Adipose tissue (tissue), 3 donors: Measurements from ENCODE around the gene RABGGTB. TPM values are rescaled to one million over a fixed set of nuclear protein-coding genes. Genes with fewer than 3 reads are reported as not detected.
"Not testable (repeated sequence)": the region's sequence is repeated elsewhere in the genome, so short reads cannot be mapped to it uniquely, and the experiment has no call there.

ENCODE experiments used
- H3K27ac ChIP-seq: one replicate; pipeline ENCODE4 v1.5.1; 2013; ENCODE audit warnings: low read depth, low read length
- WGBS, 3 donors: extraction: QIAGEN DNeasy Blood & Tissue Kit; methylation state at CpG; one replicate each; pipeline ENCODE4 v1.1.7; 2013; 5-methylcytosine and 5-hydroxymethylcytosine counted together
- polyA plus RNA-seq, 3 donors: library from polyadenylated mRNA; stranded (reverse); fragments of 200-250 nt; gene quantifications; one replicate each; pipeline ENCODE4 v1.2.3, GENCODE V29; 2013
- donor health status: healthy with polysubstance abuse.
- donor health status: Bipolar disorder and iron deficiency.
- donor health status: healthy.

RABGGTB gene
- 10 to 100 TPM; 62.1 to 80.3 (median 66.9) TPM for polyA plus RNA-seq

GRCh38 chr1:75785983-75786853, at the start of gene RABGGTB:
RABGGTB (plus strand) TSS chr1:75786256; CDS start chr1:75786272, 16 bp downstream.
- H3K27ac ChIP-seq: no peak within 1 kb of the TSS
- WGBS, 3 donors: 0 to 1% (median 0%) methylated on average over 28 of the region's 28 CpGs

DNA sequence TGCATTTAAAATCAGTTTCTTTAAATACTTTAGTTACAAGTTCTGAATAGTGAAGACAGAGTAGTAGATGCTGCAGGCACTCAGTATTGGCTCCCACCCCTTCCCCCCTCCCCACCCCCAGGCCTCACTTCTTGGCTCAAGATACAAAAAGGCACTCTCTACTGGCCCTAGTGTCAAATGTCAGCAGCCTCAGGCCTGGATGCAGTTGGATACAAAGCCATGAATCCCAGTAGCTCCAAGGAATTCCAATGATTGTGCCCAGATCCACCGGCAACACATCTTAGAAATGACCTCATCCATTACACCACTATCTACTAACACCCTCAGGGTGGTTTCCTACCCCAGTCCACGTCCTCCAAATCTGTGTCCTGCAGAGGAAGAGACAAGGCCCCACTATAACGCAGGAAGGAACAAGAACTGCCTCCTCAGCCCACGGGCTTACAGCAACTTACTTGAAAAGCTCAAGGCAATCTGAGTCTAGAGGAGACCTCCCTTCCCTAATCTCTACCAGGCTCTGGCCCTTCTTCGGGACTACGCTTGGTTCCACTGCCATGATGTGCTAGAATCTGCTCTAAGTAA, 43.9 kb upstream of the RABGGTB start:
- H3K27ac ChIP-seq: no peak overlapping the region
- WGBS, 3 donors: 83 to 94% (median 85%) methylated on average over 6 of the region's 6 CpGs

DNA sequence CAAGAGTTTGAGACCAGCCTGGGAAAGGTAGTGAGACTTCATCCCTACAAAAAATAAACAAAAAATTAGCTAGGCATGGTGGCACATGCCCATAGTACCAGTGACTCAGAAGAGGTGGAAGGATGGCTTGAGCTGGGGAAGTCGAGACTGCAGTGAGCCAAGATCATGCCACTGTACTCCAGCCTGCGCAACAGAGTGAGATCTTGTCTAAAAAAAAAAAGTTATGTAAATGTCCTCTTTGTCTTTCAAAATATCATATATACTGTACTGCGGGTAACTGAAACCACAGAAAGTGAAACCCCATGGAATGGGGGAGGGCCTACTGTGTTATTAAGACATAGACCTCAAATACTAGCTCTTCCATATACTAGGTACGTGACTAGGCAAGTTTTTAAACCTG, 40.8 kb upstream of the RABGGTB start:
- 47 to 95% (median 73%) methylated on average over 4 of the region's 4 CpGs for WGBS, 3 donors
- H3K27ac ChIP-seq: no peak overlapping the region

DNA sequence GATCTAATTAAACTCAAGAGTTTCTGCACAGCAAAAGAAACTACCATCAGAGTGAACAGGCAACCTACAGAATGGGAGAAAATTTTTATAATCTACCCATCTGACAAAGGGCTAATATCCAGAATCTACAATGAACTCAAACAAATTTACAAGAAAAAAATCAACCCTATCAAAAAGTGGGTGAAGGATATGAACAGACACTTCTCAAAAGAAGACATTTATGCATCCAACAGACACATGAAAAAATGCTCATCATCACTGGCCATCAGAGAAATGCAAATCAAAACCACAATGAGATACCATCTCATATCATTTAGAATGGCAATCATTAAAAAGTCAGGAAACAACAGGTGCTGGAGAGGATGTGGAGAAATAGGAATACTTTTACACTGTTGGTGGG, 28.8 kb upstream of the RABGGTB start:
- not testable (repeated sequence) for H3K27ac ChIP-seq

- not testable (repeated sequence) for H3K27ac ChIP-seq
- 85 to 100% (median 98%) methylated on average over 4 of the region's 4 CpGs for WGBS, 3 donors
Measured at GRCh38 chr1:75758543-75758942, 27.5 kb upstream of the RABGGTB start.

DNA sequence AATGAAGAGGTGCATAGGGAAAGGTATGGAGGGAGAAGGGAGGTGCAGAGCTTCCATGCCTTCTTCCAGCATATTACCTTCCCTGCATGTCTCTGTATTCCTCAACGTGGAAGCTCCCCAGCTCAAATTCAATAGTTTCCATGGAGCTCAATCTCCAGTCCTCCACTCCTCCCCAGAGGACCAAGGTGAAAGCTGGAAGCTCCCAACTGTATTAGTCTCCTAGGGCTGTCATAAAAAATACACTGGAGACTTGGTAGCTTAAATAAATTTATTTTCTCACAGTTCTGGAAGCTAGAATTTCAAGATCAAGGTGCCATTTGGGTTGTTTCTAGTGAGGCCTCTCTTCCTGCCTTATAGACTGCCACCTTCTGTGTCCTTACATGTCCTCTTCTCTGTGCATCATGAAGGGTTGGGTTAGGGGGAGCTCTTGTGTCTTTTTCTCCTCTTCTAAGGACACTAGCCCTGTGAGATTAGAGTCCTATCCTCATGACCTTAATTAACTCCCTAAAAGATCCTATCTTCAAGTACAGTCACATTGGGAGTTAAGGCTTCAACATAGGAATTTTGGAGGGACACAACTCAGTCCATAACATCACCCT, 21.9 kb upstream of the RABGGTB start:
- H3K27ac ChIP-seq: no peak overlapping the region
- WGBS, 3 donors: 80 to 86% (median 82%) methylated on average over 1 of the region's 1 CpG

- WGBS, 3 donors: 84 to 94% (median 88%) methylated on average over 1 of the region's 1 CpG
- no peak overlapping the region for H3K27ac ChIP-seq
Measured at GRCh38 chr1:75765697-75766355, 20.2 kb upstream of the RABGGTB start.

DNA sequence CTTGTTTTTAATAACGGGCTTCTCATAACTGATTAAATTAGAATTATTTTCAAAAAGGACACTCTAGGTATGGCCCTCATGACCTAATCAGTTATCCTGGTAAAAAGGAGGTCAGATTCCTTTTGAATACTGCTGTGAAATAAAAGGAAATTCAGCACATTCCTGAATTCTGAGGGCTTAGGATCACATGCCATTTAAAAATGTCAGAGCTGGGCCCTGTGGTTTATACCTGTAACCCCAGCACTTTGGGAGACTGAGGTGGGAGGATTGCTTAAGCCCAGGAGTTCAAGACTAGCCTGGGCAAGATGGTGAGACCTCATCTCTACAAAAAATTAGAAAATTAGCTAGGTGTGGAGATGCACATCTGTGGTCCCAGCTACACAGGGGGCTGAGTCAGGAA, 18.0 kb upstream of the RABGGTB start:
- 82 to 95% (median 87%) methylated on average over 1 of the region's 1 CpG for WGBS, 3 donors
- H3K27ac ChIP-seq: no peak overlapping the region

- WGBS, 3 donors: 51 to 71% (median 53%) methylated on average over 1 of the region's 1 CpG
- H3K27ac ChIP-seq: no peak overlapping the region
Measured at GRCh38 chr1:75770761-75771160, 15.3 kb upstream of the RABGGTB start.

GRCh38 chr1:75771978-75772377, 14.1 kb upstream of the RABGGTB start:
- WGBS, 3 donors: 70 to 78% (median 76%) methylated on average over 3 of the region's 3 CpGs
- H3K27ac ChIP-seq: no peak overlapping the region

DNA sequence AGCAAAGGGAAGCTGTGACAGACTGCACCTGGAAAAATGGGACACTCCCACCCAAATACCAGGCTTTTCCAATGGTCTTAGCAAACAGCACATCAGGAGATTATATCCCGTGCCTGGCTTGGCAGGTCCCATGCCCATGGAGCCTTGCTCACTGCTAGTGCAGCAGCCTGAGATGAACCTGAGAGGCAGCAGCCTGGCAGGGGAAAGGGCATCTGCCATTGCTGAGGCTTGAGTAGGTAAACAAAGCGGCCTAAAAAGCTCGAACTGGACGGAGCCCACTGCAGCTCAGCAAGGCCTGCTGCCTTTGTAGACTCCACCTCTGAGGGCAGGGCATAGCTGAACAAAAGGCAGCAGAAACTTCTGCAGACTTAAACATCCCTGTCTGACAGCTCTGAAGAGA, 8.2 kb upstream of the RABGGTB start:
- 80 to 96% (median 85%) methylated on average over 4 of the region's 4 CpGs for WGBS, 3 donors
- not testable (repeated sequence) for H3K27ac ChIP-seq

- not testable (repeated sequence) for H3K27ac ChIP-seq
- WGBS, 3 donors: 85 to 92% (median 92%) methylated on average over 5 of the region's 5 CpGs
Measured at GRCh38 chr1:75778694-75779093, 7.4 kb upstream of the RABGGTB start.

- H3K27ac ChIP-seq: not testable (repeated sequence)
- WGBS, 3 donors: 70 to 73% (median 70%) methylated on average over 4 of the region's 4 CpGs
Measured at GRCh38 chr1:75780183-75780582, 5.9 kb upstream of the RABGGTB start.

- WGBS, 3 donors: 78 to 98% (median 96%) methylated on average over 4 of the region's 4 CpGs
- not testable (repeated sequence) for H3K27ac ChIP-seq
Measured at GRCh38 chr1:75783920-75784319, 2.1 kb upstream of the RABGGTB start.

DNA sequence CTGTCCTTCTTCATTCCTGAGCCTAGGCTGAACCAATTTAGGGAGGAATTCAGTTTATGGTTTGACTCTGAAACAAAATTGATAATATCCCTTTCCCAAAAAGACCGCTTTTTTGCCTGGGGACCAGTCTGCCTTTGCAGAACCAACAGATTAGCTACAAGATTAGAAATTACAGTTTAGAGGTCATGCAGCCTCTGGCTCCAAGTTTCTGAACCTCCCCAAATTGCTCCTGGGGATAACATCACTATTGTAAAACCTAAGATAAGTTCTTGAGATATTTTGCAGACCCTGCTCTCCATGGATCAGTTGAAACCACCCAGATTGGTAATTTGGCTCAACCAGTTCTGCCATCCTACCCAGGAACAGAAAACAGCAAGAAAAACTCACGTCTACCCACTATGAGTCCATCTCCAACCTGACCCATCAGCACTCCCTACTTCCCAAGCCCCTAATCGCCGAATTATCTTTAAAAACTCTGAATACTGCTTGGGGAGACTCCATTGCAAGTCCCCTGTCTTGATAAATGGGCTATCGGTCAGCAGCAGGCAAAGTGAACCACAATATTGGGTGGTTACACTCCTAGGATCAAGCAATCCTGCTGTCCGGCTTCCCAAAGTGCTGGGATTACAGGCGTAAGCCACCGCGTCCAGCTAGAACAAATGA, 605 bp upstream of the RABGGTB start:
- 11 to 12% (median 12%) methylated on average over 9 of the region's 9 CpGs for WGBS, 3 donors

DNA sequence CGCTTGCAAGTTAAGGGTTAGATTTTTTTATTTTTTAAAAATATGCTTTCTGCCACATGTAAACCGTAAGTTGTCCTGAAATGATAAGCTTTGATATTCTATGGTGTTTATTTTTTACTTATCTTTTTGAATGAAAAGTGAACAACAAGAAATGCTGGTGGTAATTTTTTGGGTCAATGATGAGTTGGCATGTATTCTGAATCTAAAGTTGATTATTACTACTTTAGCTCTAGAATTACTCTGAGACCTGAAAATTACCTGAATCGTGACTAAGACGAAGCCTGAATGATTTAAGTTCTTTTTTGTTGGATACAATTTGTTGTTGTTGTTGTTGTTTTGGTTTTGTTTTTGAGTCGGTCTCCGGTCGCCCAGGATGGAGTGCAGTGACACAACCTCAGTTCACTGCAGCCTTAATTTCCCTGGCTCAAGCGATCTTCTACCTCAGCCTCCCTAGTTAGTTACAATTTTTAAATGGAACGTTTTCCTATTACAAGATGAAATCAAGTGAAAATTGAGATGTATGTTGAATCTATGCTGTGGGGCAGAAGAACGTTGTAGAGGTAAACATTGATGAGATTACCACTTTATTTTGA, 941 bp downstream of the RABGGTB start:
- 2 to 4% (median 3%) methylated on average over 10 of the region's 10 CpGs for WGBS, 3 donors
- H3K27ac ChIP-seq: no peak overlapping the region

More for the DNA sequence above, 605 bp upstream of the RABGGTB start:
- H3K27ac ChIP-seq: no peak overlapping the region

DNA sequence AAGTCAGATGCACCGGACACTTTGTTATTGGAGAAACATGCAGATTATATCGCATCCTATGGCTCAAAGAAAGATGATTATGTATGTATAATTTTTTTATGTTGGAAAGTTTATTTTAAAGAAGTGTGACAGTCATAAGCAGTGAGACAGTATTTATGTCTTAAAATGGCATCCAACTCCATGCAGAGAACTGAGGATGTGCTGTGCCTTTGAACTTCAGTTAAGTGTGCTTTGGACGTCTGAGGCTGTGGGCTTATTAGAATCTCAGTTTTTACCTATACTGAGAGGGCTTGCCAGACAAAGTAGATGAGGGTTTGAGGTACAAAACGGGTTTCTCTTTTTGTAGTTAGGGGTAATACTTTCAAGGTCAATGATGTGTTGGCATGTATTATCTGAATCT, 1.5 kb downstream of the RABGGTB start:
- no peak overlapping the region for H3K27ac ChIP-seq
- WGBS, 3 donors: 11 to 23% (median 19%) methylated on average over 4 of the region's 4 CpGs

GRCh38 chr1:75789988-75790387, 3.9 kb downstream of the RABGGTB start:
- no peak overlapping the region for H3K27ac ChIP-seq
